NCI-H748 (cell line): ENCODE results near the gene DCDC1.
A peak's percentile ranks its signal among the peaks of the same experiment; 100 is the strongest.

Source experiments
- DNase-seq: peaks from one replicate; lab custom pipeline; 2025; ENCODE audit not compliant: unreplicated experiment; lab: John Stamatoyannopoulos, UW

Gene DCDC1, protein sequence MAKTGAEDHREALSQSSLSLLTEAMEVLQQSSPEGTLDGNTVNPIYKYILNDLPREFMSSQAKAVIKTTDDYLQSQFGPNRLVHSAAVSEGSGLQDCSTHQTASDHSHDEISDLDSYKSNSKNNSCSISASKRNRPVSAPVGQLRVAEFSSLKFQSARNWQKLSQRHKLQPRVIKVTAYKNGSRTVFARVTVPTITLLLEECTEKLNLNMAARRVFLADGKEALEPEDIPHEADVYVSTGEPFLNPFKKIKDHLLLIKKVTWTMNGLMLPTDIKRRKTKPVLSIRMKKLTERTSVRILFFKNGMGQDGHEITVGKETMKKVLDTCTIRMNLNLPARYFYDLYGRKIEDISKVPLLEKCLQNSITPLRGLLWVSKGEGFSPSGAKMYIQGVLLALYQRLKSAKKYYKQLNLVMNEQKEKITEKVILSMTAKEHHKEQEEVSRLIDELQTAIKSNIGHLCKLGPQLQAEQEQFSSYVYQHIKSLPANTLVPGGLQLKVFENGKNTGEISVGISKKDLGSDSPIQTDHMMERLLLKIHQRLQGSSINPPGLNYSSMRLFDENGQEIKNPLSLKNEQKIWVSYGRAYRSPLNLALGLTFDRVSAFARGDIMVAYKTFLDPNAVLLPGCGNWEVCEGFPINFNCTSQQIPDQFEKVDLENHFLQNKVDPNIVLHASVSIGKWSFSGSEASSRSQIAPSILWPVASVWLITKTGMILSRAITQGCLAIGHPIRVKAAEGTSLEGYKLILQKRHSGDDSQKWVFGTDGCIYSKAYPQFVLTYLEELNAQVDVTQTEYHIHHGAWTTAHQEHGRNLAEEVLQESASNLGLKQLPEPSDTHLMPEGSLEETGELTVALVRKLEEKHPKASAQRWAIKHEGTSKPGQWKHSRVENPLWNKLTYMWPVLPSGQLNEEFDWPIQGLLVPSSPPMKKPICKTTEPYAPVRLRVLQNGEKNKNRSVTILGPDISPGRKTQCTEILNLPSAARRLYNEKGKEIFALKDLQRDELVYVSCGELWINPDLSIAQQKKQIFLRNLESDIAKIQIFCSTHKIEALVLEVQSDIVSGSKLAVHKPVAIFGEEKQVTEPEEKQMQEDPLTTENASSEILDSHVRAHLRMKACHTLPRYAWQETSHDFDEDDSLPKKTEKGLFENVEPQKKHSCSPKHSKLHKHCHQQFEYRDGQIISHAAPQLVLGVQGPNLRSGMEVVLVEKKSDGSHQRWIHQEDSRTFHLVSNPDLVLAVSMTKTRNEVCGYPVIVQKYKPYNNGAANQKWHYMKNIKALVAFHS (N-terminal part only)

DNA sequence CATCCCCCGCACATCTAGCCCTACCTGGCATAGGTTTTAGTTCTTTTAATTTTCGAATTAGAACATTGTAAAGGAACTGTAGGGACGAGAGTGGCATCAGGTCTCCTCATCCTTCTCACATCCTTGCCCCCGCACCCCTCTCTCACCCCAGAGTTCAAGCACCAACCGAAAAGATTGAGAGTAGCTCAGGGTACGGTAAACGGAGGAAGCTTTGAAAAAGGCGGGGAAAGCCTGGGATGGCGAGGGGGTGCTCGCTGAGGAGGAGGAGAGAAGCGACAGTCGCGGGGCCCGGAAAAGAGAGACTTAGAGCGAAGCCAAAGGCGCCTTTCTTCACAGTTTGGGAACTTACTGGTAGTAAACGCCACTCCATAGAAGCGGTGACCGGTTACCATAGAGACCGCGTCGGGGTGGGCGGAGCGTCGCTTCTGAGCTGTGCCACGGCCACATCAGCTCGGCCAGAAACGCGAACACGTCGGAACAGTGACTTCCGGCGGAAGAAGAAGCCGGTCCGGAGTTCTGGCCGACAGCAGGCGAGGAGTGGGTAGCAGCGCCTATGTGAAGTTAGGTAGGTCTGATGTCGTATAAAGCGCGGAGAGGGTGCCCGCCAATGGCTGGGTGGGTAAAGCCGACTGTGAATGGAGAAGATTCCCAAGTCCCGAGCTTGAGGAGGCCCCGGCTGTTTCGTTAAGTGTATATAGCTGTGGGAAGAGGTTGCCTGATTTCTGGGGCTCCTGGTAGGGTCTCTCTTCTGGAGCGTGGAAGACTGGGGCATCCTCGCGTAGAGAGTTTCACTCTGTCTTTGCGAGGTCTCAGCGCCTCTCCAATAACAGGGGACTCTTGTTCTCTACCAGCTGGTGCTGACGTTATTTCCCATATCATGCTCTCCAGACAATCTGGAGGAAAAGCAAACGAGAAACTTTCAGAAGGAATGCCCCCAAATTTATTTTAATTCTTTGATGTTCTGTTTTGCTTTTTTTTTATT lies at the start of gene DCDC1, which contains the start of gene DNAJC24:
Gene DCDC1 (minus strand): TSS at position 392 of the 982 bp plus-strand sequence. CDS start 41,459 bp downstream, outside the sequence.
Gene DNAJC24 (plus strand): TSS at position 513 of the 982 bp plus-strand sequence. CDS start 889 bp downstream, outside the sequence.
- peak; percentile 98 for DNase-seq

- no peak for DNase-seq
These were observed 49.6 kb upstream of the DCDC1 start for GRCh38 chr11:31419138-31419537.

- no peak for DNase-seq
These were observed 48.3 kb upstream of the DCDC1 start for GRCh38 chr11:31417816-31418215.

GRCh38 chr11:31417357-31417756 lies 47.8 kb upstream of the DCDC1 start:
- peak; percentile 77 for DNase-seq

- no peak for DNase-seq
These were observed 45.9 kb upstream of the DCDC1 start for GRCh38 chr11:31415435-31415834.

GRCh38 chr11:31414338-31414737 lies 44.8 kb upstream of the DCDC1 start:
- DNase-seq: peak; percentile 9

- DNase-seq: no peak
These were observed 43.4 kb upstream of the DCDC1 start for GRCh38 chr11:31412946-31413345.

DNA sequence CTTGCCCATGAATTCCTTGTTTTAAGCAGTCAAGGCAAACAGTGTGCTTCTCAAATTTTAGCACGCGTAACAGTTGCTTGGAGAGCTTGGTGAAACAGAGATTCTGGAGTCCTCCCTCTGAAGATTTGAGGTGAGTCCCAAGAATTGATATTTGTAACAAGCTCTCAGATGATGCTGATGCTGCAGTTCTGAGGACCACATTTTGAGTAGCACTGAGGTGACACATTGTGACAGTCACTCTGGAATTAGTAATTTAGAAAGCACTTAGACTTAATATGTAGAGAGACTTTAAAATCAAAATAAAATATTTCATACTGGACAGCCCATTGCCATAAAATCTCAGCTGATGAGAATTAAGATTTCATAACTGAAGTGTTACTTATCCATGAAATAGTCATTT lies 38.7 kb upstream of the DCDC1 start:
- DNase-seq: no peak

DNA sequence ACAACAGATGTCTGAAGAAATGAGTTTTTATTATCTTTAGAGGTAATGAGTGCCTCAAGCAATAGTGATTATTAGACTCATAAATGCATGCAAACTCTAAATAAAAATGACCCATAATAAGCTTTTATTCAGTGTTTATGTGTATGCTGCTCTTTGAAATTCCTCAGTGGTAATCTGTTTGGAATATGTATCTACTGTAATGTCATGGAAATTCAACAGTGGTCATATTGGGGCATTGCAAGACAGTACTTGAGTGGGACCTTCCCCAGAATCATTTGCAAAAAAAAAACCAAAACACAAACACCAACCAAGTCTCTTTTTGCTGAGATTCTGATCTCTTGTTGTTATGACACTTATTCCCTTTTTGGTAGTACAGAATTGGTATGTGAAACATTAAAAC lies 35.1 kb upstream of the DCDC1 start:
- no peak for DNase-seq

- peak; percentile 58 for DNase-seq
These were observed 27.8 kb upstream of the DCDC1 start for GRCh38 chr11:31397239-31397834.

GRCh38 chr11:31387379-31387778 lies 17.8 kb upstream of the DCDC1 start:
- no peak for DNase-seq

- no peak for DNase-seq
These were observed 13.6 kb upstream of the DCDC1 start for GRCh38 chr11:31383116-31383515.

GRCh38 chr11:31375879-31376278 lies 6.3 kb upstream of the DCDC1 start:
- no peak for DNase-seq

GRCh38 chr11:31366795-31367194 lies 2.7 kb downstream of the DCDC1 start:
- no peak for DNase-seq

DNA sequence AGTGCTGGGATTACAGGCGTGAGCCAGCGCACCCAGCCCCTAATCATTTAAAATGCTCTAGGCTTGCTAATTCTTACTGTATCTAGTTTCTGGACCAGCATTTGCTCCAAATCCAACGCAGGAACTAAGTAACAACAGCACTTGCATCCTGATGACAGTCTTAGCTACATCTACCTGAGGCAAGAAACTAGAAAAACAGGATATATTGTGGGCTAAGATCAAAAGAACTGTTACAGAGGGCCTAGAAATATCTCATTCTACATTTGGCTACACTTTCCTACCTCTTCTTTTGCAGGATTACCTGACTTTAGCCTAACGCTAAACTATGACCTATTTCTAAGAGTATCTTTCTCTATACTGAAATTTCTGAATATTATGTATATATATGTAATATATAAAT lies 7.8 kb downstream of the DCDC1 start:
- no peak for DNase-seq

DNA sequence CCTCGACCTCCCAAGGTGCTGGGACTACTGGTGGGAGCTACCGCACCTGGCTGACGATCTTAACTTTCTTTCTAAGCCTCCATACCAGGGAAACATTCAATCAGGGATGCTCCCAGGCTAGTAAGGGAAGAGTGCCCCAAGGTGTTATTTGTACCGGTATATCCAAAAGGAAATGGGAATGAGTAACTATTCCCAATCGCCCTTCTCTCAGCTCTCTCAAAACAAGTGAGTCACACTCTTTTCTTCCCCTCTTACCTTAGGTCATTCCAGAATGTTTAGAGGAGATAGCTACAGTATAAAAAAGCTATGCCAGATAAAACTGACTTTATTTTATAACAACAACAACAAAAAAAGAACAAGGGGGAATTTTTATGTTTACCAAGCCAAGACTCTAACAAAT lies 13.7 kb downstream of the DCDC1 start:
- no peak for DNase-seq

DNA sequence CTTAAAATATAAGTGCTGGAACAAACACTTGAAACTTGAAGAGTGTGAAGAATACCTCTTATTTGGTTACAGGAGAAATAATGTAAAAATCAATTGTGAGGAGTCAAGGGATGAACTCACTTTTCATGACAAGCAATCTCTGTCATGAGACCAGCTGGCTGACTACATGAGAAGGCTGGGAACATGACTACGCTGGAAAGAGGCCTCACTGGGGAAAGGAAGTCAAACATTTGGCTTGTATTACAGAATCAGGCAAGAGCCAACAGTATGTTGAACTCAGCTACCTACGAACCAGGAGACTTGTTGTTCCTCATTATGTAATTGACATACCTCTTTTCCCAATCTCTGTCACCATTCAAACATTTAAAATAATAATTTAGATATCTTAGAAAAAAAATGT lies 14.4 kb downstream of the DCDC1 start:
- peak; percentile 78 for DNase-seq

- DNase-seq: no peak
These were observed 18.4 kb downstream of the DCDC1 start for GRCh38 chr11:31351168-31351567.

- peak; percentile 38 for DNase-seq
These were observed 28.5 kb downstream of the DCDC1 start for GRCh38 chr11:31340903-31341572.
